Astrocyte (in vitro differentiated cells and primary cell): ENCODE measurements around the gene FBXW8. TPM values are rescaled to one million over a fixed set of nuclear protein-coding genes. Genes with fewer than 3 reads are reported as not detected.

ENCODE experiments used
- DNase-seq: peaks from one replicate; pipeline ENCODE4 v3.0.0-alpha.2; 2010; ENCODE audit warnings: low read depth
- FAIRE-seq: peaks from 2 replicates; lab custom pipeline; 2011; peaks lifted over from hg19 to GRCh38; lab: Jason Lieb, UNC
- H2AFZ ChIP-seq: 2 replicates; pipeline ENCODE4 v1.6.0; 2012; ENCODE audit warnings: low read depth, low read length, inconsistent platforms
- H3K27ac ChIP-seq: 2 replicates; pipeline ENCODE4 v1.5.1; 2011; ENCODE audit warnings: low read depth, low read length, inconsistent platforms
- H3K27me3 ChIP-seq: 2 replicates; pipeline ENCODE4 v1.6.0; 2011; ENCODE audit warnings: low read length, inconsistent platforms; ENCODE audit not compliant: insufficient read depth
- H3K36me3 ChIP-seq: 2 replicates; pipeline ENCODE4 v1.5.1; 2011; ENCODE audit warnings: low read length, inconsistent platforms; ENCODE audit not compliant: insufficient read depth
- H3K4me1 ChIP-seq: 2 replicates; pipeline ENCODE4 v1.5.1; 2011; ENCODE audit warnings: low read length, inconsistent platforms; ENCODE audit not compliant: insufficient read depth
- H3K4me2 ChIP-seq: 2 replicates; pipeline ENCODE4 v1.6.0; 2012; ENCODE audit warnings: low read length, inconsistent platforms
- H3K4me3 ChIP-seq: 2 replicates; pipeline ENCODE4 v1.5.1; 2011; ENCODE audit warnings: low read depth, mild to moderate bottlenecking, low read length, inconsistent platforms; ENCODE audit not compliant: insufficient read depth
- H3K79me2 ChIP-seq: 2 replicates; pipeline ENCODE4 v1.6.0; 2012; ENCODE audit warnings: mild to moderate bottlenecking, low read length, inconsistent platforms; ENCODE audit not compliant: insufficient read depth
- H3K9ac ChIP-seq: 2 replicates; pipeline ENCODE4 v1.6.0; 2012; ENCODE audit warnings: mild to moderate bottlenecking, low read length, inconsistent platforms
- H3K9me3 ChIP-seq: 2 replicates; pipeline ENCODE4 v1.5.1; 2012; ENCODE audit warnings: low read depth, mild to moderate bottlenecking, low read length, inconsistent platforms; ENCODE audit not compliant: insufficient read depth
- H4K20me1 ChIP-seq: 2 replicates; pipeline ENCODE4 v1.6.0; 2012; ENCODE audit warnings: low read length, inconsistent platforms; ENCODE audit not compliant: insufficient read depth
- H3K27ac Mint-ChIP-seq: one replicate; pipeline ENCODE4 v1.8.0; 2021; ENCODE audit warnings: mild to moderate bottlenecking, mixed read lengths; ENCODE audit not compliant: unreplicated experiment
- H3K27me3 Mint-ChIP-seq: one replicate; pipeline ENCODE4 v1.8.0; 2021; ENCODE audit warnings: low read depth, mixed read lengths; ENCODE audit not compliant: unreplicated experiment
- H3K36me3 Mint-ChIP-seq: one replicate; pipeline ENCODE4 v1.8.0; 2021; ENCODE audit warnings: low read depth, mixed read lengths; ENCODE audit not compliant: unreplicated experiment
- H3K4me1 Mint-ChIP-seq: one replicate; pipeline ENCODE4 v1.8.0; 2021; ENCODE audit warnings: low read depth, mixed read lengths; ENCODE audit not compliant: unreplicated experiment
- H3K4me3 Mint-ChIP-seq: one replicate; pipeline ENCODE4 v1.8.0; 2021; ENCODE audit warnings: mild to moderate bottlenecking, moderate library complexity, mixed read lengths; ENCODE audit not compliant: unreplicated experiment
- H3K9me3 Mint-ChIP-seq: one replicate; pipeline ENCODE4 v1.8.0; 2021; ENCODE audit warnings: mild to moderate bottlenecking, mixed read lengths; ENCODE audit not compliant: unreplicated experiment
- CTCF ChIP-seq: IDR thresholded peaks from 2 replicates; pipeline ENCODE4 v1.5.1; 2011; ENCODE audit warnings: low read depth, mild to moderate bottlenecking, inconsistent platforms, low read length, moderate library complexity; ENCODE audit not compliant: insufficient read depth
- EZH2 ChIP-seq: IDR thresholded peaks from 2 replicates; pipeline ENCODE4 v1.6.1; 2012; ENCODE audit warnings: mild to moderate bottlenecking, low read length, inconsistent platforms; ENCODE audit not compliant: insufficient read depth
- total RNA-seq: library from RNA; stranded (reverse); gene quantifications from 2 replicates; pipeline ENCODE4 v1.2.1, GENCODE V29; 2021

Gene FBXW8
- total RNA-seq, 1 donor from 2014 or later = 26.4 TPM

- DNase-seq = no peak
- Histone ChIP-seq H3K27me3 (peaks cover 11% of the 10 kb centered on the region), H3K27ac (no peak overlapping the region), H3K4me1 (no peaks in the 10 kb centered on the region), H3K9ac (no peak overlapping the region), H4K20me1 (no peaks in the 10 kb centered on the region), H3K9me3 (no peaks in the 10 kb centered on the region), H3K79me2 (no peaks in the 10 kb centered on the region), H2AFZ (no peak overlapping the region), H3K4me3 (no peak overlapping the region), H3K4me2 (no peak overlapping the region), H3K36me3 (no peaks in the 10 kb centered on the region)
- Mint-ChIP-seq H3K4me1 (no peaks in the 10 kb centered on the region), H3K36me3 (no peaks in the 10 kb centered on the region), H3K27me3 (peaks cover 25% of the 10 kb centered on the region), H3K4me3 (no peak overlapping the region), H3K27ac (no peak overlapping the region), H3K9me3 (peaks cover 4% of the 10 kb centered on the region)
- TF ChIP-seq EZH2 (no peak), CTCF (no peak)
- no peak for FAIRE-seq
These were observed 15.8 kb upstream of the FBXW8 start for GRCh38 chr12:116894913-116895312.

- Histone ChIP-seq H3K9ac (no peak overlapping the region), H4K20me1 (no peaks in the 10 kb centered on the region), H3K9me3 (no peaks in the 10 kb centered on the region), H3K4me2 (no peak overlapping the region), H3K27ac (no peak overlapping the region), H3K36me3 (no peaks in the 10 kb centered on the region), H3K79me2 (no peaks in the 10 kb centered on the region), H3K4me3 (no peak overlapping the region), H2AFZ (no peak overlapping the region), H3K4me1 (no peaks in the 10 kb centered on the region), H3K27me3 (peaks cover 14% of the 10 kb centered on the region)
- DNase-seq (no peak), FAIRE-seq (no peak)
- H3K4me1 Mint-ChIP-seq = no peaks in the 10 kb centered on the region
- peaks cover 23% of the 10 kb centered on the region for H3K27me3 Mint-ChIP-seq
- no peak overlapping the region for H3K27ac Mint-ChIP-seq
- no peak for TF ChIP-seq EZH2
- no peak for TF ChIP-seq CTCF
- no peaks in the 10 kb centered on the region for H3K36me3 Mint-ChIP-seq
- H3K9me3 Mint-ChIP-seq = peaks cover 3% of the 10 kb centered on the region
- no peak overlapping the region for H3K4me3 Mint-ChIP-seq
These were observed 14.3 kb upstream of the FBXW8 start for GRCh38 chr12:116896411-116896924.

GRCh38 chr12:116897476-116897875 lies 13.3 kb upstream of the FBXW8 start:
- H3K4me1 ChIP-seq = no peaks in the 10 kb centered on the region
- FAIRE-seq (no peak), DNase-seq (no peak)
- H3K4me2 ChIP-seq = no peak overlapping the region
- Mint-ChIP-seq H3K4me1 (no peaks in the 10 kb centered on the region), H3K9me3 (peaks cover 3% of the 10 kb centered on the region), H3K27me3 (peaks cover 23% of the 10 kb centered on the region), H3K27ac (no peak overlapping the region), H3K4me3 (no peak overlapping the region), H3K36me3 (no peaks in the 10 kb centered on the region)
- H3K36me3 ChIP-seq = no peaks in the 10 kb centered on the region
- H4K20me1 ChIP-seq = no peaks in the 10 kb centered on the region
- H3K27me3 ChIP-seq = peaks cover 14% of the 10 kb centered on the region
- no peak overlapping the region for H3K4me3 ChIP-seq
- no peak for TF ChIP-seq CTCF
- no peak for TF ChIP-seq EZH2
- no peaks in the 10 kb centered on the region for H3K9me3 ChIP-seq
- no peak overlapping the region for H3K27ac ChIP-seq
- no peak overlapping the region for H2AFZ ChIP-seq
- H3K79me2 ChIP-seq = no peaks in the 10 kb centered on the region
- no peak overlapping the region for H3K9ac ChIP-seq
